ENCODE data around the gene ZBTB20.

DNA sequence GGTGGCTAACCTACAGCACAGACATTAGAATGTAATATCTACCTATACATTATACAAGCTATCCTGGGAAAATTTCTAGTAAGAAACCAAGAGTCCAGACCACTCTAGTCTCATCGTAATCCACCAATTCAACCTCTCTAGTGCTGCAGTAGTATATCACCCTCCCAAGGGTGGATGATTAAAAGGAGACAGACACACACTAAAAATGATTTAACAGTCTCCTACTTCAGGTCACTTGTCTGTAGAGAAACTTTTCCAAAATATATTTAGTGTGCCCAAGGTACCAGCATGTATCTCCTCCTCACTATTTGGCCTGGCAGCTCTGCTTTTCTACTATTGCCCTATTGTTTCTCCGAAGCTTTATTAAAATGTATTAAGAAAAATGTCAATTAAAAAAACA is 45.0 kb downstream of the ZBTB20 start:
- no peak for TF ChIP-seq CTCF (IDR thresholded peaks at IDR 0.05; ENCODE audit: insufficient read depth, low read length)
- no peak for TF ChIP-seq POLR2AphosphoS5 (IDR thresholded peaks at IDR 0.05; ENCODE audit: low read depth)
